PC-3 (cell line): ENCODE results near the gene RAB40C.

Experiments used
- CTCF ChIP-seq: fragments of 300-600 bp; sonication (generic); conservative IDR thresholded peaks from 2 replicates; pipeline ENCODE4 v1.5.1; 2017; ENCODE audit warnings: antibody characterized with exemption, low read depth, mild to moderate bottlenecking, low read length
- EZH2 ChIP-seq: fragments of 300-600 bp; sonication (generic); IDR thresholded peaks from one replicate; pipeline ENCODE4 v1.6.1; 2017; ENCODE audit warnings: antibody characterized with exemption, mild to moderate bottlenecking, low read length; ENCODE audit not compliant: unreplicated experiment

- no peak for TF ChIP-seq CTCF
- no peak for TF ChIP-seq EZH2
Measured at GRCh38 chr16:590815-591200, 942 bp downstream of the RAB40C start.
